Keratinocyte (primary cell): ENCODE measurements around the gene NARS2.

Source experiments
- CTCF ChIP-seq, 3 experiments: IDR thresholded peaks in 1 of 3; conservative IDR thresholded peaks in 1 of 3; optimal IDR thresholded peaks in 1 of 3; 2 replicates in 2 of 3; 3 replicates in 1 of 3; pipeline versions ENCODE3 to v1.5.1; 2011; ENCODE audit warnings: low read length in 3 of 3, mild to moderate bottlenecking in 3 of 3, moderate library complexity in 2 of 3, control low read depth in 1 of 3, inconsistent platforms in 1 of 3; ENCODE audit not compliant: insufficient read depth in 2 of 3; ENCODE audit errors: extremely low read depth in 1 of 3
- EZH2 ChIP-seq: IDR thresholded peaks from one replicate; pipeline ENCODE4 v1.6.1; 2012; ENCODE audit warnings: inconsistent platforms, mild to moderate bottlenecking, low read length, moderate library complexity

DNA sequence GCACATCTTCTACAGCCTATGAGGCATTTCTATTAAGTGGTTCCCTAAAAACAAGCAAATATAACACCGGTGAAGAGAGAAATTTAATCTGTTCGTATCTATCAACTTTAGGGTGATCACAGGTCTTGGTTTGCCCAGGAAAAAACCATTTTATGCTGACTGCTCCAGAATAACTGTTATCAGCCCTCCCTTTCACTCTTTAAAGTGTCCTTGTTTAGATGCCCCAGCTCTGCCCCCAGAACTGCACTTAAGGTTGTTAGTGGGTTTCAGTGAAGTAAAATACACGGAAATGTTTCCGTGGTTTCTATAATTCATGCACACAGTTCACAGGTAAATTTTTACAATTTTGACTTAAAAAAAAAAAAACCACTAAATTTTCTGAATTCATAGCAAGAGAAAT lies 70.0 kb downstream of the NARS2 start:
- no peak for TF ChIP-seq CTCF (optimal IDR thresholded peaks at IDR 0.05 in 1 of 3, IDR thresholded peaks at IDR 0.05 in 1 of 3, conservative IDR thresholded peaks at IDR 0.05 in 1 of 3; ENCODE audit: extremely low read depth in 1 of 3, insufficient read depth in 2 of 3, low read length in 3 of 3)
- no peak for TF ChIP-seq EZH2
